ENCODE results near the gene SRCIN1.

SRCIN1 gene

DNA sequence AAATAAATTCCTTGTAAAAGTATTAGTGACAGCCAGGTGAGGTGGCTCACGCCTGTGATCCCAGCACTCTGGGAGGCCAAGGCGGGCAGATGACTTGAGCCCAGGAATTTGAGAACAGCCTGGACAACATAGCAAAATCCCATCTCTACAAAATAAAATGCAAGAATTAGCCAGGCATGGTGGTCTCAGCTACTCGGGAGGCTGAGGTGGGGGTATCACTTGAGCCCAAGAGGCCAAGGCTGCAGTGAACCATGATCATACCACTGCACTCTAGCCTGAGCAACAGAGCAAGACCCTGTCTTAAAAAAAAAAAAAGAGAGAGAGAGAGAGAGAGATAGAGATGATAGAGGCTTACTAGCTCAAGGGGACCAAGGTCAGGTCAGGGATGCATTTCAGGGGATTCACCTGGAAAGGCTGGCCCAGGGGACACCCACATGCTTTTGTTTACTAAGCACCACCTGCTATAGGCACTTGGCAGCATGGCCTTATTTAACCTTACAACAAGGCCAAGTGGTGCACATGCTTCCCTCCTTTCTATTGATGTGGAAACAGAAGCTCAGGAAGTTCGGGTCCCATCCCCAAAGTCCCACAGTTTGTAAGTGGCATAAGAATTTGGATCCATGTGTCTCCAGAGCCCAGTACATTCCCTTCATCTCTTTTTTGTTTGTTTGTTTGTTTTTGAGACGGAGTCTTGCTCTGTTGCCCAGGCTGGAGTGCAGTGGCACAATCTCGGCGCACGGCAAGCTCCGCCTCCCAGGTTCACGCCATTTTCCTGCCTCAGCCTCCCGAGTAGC lies 12.4 kb upstream of the SRCIN1 start:
- DNase-seq (ENCODE audit: low read depth in 2 of 2) = no peak

- DNase-seq (ENCODE audit: low read depth in 2 of 2) = no peak
These were observed 11.5 kb upstream of the SRCIN1 start for GRCh38 chr17:38617074-38617860.

DNA sequence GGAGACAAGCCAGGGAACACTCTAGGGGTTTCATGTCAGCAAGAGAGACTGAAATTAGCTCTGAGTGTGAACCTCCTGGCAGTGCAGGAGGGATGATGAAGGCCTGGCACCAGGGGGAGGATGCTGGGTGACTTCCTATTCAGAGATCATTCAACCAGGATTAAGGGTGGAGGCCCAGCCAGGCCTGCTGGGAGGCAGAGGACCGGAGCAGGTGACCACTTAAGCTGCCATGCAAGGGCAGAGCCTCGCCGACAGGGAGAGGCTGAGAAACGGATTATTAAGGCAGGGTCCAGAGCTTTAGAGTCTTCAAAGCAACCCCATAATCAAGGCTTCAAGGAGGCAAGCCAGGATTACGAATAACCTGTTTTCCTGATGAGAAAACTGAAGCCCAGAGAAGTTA lies 10.6 kb upstream of the SRCIN1 start:
- DNase-seq (ENCODE audit: low read depth in 2 of 2) = no peak

DNA sequence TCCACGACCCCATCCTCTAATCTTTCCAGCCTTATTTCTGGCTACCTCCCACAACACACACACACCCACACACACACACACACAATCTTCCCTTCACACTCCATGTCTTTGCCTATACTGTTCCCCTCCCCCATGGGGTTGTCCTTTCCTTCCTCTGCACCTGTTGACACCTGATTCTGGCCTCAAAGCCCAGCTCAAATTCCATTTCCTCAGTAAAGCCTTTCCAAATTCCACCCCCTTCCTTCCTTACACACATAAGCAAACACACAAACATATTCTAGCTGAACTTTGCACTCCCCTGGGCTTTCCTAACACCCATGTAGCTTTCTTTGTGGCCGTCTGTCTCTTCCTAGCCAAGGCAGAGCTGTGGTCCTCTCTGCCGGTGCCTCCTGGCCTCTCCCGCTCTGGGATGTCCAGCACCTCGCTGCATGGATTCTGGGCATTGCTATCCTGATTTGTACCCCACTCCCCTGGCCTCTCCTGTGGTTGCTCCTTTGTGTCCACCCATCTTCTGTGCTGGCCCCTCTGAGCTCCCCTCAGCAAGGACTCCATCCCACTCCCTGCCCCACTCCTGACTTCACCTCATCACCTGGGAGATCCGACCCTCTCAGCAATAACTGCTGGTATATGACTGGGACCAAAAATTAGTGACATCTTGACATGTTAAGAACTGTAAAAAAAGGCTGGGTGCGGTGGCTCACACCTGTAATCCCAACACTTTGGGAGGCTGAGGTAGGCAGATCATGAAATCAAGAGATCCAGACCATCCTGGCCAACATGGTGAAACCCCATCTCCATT lies 8.4 kb upstream of the SRCIN1 start:
- no peak for DNase-seq (ENCODE audit: low read depth in 2 of 2)

DNA sequence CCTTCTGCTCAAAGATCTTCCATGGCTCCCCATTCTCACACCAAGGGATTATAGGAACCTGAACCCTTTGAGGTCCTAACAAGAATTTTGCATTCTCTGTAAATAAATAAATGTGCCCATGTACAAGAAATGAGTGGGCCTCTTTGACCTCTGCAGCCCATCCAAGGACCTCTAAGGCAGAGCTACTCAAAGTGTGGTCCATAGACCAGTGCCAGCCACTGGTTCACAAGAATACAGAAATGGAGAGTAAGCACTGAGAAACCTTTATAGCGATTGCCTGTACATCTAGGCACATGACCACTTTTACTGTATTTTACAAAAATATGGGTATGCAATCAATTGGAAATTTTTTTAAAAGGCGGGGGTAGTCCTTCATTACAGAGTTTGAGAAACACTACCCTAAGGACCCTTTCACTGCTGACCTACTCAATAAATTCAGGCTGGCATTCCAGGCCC lies 7.8 kb upstream of the SRCIN1 start:
- DNase-seq (ENCODE audit: low read depth in 2 of 2) = no peak

- DNase-seq (ENCODE audit: low read depth in 2 of 2) = no peak
These were observed 6.2 kb upstream of the SRCIN1 start for GRCh38 chr17:38611872-38612376.

DNA sequence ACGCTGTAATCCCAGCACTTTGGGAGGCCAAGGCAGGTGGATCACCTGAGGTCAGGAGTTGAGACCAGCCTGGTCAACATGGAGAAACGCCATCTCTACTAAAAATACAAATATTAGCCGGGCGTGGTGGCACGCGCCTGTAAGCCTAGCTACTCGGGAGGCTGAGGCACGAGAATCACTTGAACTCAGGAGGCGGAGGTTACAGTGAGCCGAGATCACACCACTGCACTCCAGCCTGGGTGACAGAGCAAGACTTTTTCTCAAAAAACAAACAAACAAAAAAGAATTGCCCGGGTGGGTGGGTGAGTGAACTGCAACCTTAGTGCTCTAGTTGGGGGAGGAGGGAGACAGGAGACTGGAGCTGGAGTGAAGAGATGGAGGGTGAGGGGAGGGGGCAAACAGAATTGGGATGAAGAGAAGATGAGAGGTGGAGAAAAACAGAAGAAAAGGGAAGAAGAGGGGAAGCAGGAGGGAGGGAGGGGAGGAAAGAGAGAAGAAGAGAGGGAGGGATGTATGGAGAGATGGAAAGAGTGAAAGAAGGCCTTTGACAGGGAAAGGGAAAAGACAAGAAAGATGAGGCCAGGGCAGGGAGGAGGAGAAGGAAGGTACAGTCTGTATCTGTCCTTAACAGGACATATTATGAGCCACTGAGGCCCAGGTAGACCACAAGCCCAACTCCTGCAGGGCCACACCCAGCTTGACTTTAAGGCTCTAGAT lies 5.5 kb upstream of the SRCIN1 start:
- DNase-seq (ENCODE audit: low read depth in 2 of 2) = no peak

GRCh38 chr17:38609280-38610031 lies 3.7 kb upstream of the SRCIN1 start:
- DNase-seq (ENCODE audit: low read depth in 2 of 2) = no peak

GRCh38 chr17:38608648-38609047 lies 2.9 kb upstream of the SRCIN1 start:
- no peak for DNase-seq (ENCODE audit: low read depth in 2 of 2)

DNA sequence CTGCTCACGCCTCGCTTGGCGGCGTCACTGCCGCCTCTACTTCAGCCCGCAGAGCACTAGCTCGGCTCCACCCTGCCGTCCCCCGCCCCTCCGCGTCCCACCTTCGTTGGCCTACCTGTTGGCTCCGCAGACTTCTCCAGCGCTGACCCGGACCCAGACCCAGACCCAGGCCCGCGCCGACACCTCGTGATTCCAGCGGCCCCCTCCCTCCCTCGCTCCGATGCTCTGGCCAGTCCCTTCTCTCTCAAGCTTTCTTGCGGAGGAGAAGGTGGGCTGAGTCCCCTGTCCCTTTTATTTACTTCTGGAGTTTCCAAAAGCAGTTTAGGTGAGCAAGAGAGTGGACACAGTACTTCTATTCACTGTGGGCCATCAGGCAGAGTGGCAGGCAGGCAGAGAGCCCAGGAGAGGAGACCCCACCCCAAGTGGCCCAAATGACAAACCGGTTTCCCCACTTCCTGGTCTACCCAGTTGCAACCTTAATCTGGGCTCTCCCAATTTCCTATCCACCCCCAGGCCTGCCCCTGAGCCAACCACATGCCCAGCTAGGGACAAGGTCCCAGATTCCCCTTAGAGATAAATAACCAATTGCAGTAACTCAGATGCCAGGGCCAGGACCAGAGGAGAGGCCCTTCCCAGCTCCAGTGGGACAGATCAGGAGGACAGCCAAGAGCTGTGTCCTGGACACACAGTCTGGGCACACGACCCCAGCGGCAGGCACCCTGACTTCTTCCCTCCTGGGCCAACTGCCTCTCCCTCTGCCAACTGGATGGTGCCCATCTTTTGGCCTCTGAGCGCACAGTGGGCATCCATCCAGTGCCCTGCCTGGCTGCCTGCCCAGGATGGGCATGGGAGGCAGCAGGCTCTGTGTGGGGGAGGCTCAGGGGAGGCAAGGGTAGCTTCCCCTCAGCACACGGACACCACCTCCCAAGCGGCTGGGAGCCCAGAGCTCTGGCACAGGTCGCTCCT lies 1.2 kb upstream of the SRCIN1 start:
- no peak for DNase-seq (ENCODE audit: low read depth in 2 of 2)

GRCh38 chr17:38605411-38605840 lies 326 bp downstream of the SRCIN1 start:
- no peak for DNase-seq (ENCODE audit: low read depth in 2 of 2)

GRCh38 chr17:38604479-38605403 lies 1.0 kb downstream of the SRCIN1 start:
- DNase-seq (ENCODE audit: low read depth in 2 of 2) = peak in 1 of 2 donors; percentile 8

DNA sequence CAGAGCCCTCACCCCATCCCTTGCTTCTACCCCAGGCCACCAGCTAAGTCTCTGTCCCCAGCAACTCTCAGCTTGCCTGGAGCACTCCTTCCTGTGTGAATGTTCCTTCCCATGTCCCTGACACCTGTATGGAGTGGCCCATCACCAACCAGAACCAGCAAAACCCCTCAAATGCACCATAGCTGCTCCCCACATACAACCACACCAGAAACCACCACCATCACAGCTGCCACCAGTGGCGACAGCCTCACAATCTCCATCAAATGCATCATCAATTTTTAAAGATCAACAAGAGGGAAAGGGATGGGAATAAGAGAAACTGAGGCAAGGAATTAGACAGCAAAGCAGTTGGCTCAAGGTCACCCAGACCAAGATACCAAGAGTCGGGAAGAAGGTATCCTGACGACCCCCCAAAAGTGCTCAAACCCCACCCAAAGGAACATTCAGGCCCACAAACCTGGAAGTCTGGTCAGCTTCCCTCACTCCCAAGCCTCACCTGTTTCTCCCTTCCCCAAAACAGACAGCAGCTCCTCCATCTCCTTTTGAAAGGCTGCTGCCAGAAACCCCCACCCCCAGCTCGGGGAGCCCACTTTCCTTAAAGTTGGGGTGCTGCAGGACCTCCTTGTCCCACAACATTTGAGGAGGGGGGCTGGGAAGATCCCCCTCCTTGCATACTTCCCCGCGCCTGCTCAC lies 1.8 kb downstream of the SRCIN1 start:
- no peak for DNase-seq (ENCODE audit: low read depth in 2 of 2)

DNA sequence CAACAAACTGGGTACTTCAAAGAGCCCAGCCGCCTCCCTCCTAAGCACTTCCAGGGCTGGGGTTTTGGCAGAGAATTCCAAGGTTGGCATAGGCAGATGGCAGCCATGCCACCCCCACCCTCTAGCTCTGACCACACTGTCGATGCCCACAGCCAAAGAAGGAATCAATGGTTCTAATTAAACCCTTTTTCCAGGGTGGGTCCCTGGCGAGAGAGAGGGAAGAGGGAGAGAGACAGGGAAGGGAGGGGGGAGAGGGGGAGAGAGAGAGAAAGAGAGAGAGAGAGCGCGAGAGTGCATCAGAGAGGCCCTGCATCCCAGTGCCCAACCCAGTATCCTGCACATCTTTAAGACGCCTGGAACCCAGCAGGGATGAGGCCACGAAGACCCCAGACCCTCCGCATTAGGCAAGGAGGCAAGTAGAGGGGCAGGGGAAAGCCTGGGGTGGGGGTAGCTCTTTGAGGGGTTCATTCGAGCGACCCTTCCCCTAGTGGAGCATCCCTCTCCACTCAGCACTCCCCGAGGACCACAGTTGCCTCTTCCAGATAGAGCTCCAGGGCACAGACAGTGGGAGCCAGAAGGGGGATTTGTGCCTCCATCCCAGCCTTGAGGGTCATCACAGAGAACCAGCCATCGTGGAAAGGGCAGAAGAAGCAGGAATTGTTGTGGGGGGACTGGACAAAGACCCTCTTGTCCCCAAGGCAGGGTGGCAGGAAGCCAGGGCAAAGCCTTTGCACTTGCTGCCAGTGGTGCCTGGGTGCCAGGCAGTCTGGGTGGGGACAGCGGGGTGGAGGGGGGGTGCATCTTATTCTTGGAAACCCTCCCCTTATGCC lies 2.6 kb downstream of the SRCIN1 start:
- no peak for DNase-seq (ENCODE audit: low read depth in 2 of 2)

DNA sequence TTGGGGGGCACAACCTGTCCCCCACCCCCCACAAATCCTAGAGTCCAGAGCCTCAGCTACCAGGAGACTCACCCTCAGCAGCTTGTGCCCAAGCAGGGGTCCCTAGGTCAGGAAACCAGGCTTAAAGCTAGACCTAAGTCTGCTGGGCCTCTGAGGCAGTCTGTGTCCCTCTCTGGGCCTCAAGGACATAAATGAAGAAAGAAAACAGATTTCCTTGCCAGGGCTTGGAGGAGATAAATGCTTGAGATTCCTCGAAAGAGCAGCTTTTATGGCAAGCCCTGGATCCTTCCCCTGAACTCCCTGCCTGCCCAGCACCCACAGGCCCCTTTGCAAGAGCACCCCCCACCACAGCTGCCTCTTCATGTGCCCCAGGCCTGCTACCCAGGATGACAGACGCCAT lies 3.3 kb downstream of the SRCIN1 start:
- DNase-seq (ENCODE audit: low read depth in 2 of 2) = no peak

GRCh38 chr17:38601539-38602351 lies 4.0 kb downstream of the SRCIN1 start:
- no peak for DNase-seq (ENCODE audit: low read depth in 2 of 2)
